OCI-LY3 (cell line): ENCODE data around the gene LRRC1.

Experiments
- H2AFZ ChIP-seq: fragments of 200-600, 300-600 bp; shearing (Covaris generic); 2 replicates; pipeline ENCODE4 v1.6.0; 2014; ENCODE audit warnings: antibody characterized with exemption, low read depth, low read length
- H3K27ac ChIP-seq: fragments of 200-600, 300-600 bp; sonication (generic); 2 replicates; pipeline ENCODE4 v1.5.1; 2014; ENCODE audit warnings: mild to moderate bottlenecking, low read length, moderate library complexity, mixed read lengths
- H3K27me3 ChIP-seq: fragments of 200-600, 300-600 bp; sonication (generic); 2 replicates; pipeline ENCODE4 v1.6.1; 2014; ENCODE audit warnings: low read depth, low read length, mixed read lengths
- H3K36me3 ChIP-seq: fragments of 200-600, 300-600 bp; sonication (generic); replicated peaks from 2 replicates; pipeline ENCODE3; 2014; ENCODE audit warnings: low read depth, low read length, mixed read lengths
- H3K4me1 ChIP-seq: fragments of 300-600, 200-600 bp; sonication (generic); 2 replicates; pipeline ENCODE4 v1.6.1; 2014; ENCODE audit warnings: low read length, mixed read lengths
- H3K4me2 ChIP-seq: fragments of 200-600, 300-600 bp; sonication (generic); 2 replicates; pipeline ENCODE4 v1.6.1; 2014; ENCODE audit warnings: low read length, mixed read lengths
- H3K4me3 ChIP-seq: fragments of 300-600, 200-600 bp; sonication (generic); 2 replicates; pipeline ENCODE4 v1.5.1; 2014; ENCODE audit warnings: antibody characterized with exemption, mild to moderate bottlenecking, low read length, moderate library complexity
- H3K79me2 ChIP-seq: fragments of 300-600, 200-600 bp; shearing (Covaris generic); 2 replicates; pipeline ENCODE4 v1.6.1; 2014; ENCODE audit warnings: mild to moderate bottlenecking, low read length, mixed read lengths
- H3K9ac ChIP-seq: fragments of 300-600, 200-600 bp; shearing (Covaris generic); 2 replicates; pipeline ENCODE4 v1.6.0; 2014; ENCODE audit warnings: mild to moderate bottlenecking, low read length, moderate library complexity
- H3K9me3 ChIP-seq: fragments of 200-600, 300-600 bp; shearing (Covaris generic); 2 replicates; pipeline ENCODE4 v1.6.1; 2014; ENCODE audit warnings: low read length, mixed read lengths; ENCODE audit not compliant: insufficient read depth
- H4K20me1 ChIP-seq: fragments of 200-600, 300-600 bp; sonication (generic); 2 replicates; pipeline ENCODE4 v1.6.1; 2016; ENCODE audit warnings: low read length, mixed read lengths; ENCODE audit not compliant: insufficient read depth
- CTCF ChIP-seq: fragments of 200-600, 300-600 bp; sonication (generic); IDR thresholded peaks from 2 replicates; pipeline ENCODE4 v1.5.1; 2014; ENCODE audit warnings: antibody characterized with exemption, low read length, low read depth
- EZH2phosphoT487 ChIP-seq: fragments of 200-600 bp; shearing (Covaris generic); IDR thresholded peaks from 2 replicates; pipeline ENCODE4 v1.6.1; 2018; ENCODE audit warnings: antibody characterized with exemption, mixed run types, low read depth

Gene LRRC1

DNA sequence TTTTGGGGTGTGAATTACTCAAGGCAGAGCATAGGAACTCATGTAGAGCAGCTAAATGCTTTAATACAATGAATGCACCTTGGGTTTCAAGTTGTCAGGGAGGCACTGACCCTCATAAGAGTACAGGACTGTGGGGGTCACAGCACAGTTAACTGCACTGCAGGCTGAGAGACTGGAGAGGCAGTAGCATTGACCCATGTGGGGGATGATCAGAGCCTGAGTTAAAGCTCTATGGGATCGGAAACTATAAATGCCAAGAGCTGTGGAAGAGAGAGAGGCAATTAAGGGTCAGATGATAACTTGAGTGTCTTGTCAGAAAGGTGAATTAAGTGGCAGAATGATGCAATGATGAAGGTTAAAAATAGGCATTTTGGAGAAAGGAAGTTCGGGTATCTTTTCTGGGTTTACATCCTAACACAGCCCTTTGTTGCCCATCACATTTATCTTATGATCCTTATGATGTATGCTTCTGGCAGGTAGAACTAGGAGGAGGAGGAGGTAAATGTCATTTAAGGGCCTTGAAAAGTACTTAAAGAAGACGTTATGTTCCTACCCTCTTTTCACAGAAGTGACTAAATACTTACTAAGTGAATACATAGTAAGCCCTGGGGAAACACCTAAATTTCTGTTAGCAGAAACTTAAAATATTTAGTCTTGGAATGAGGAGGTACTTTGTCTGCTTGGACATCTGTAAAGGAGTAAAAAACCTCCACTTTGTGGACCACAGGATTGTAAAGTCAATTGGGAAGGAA lies 24.2 kb downstream of the LRRC1 start:
- no peak overlapping the region for H3K4me3 ChIP-seq
- no peak overlapping the region for H2AFZ ChIP-seq
- H3K4me2 ChIP-seq, result no peak overlapping the region

GRCh38 chr6:53822401-53823125 lies 27.8 kb downstream of the LRRC1 start:
- Histone ChIP-seq H3K27ac (no peak overlapping the region), H4K20me1 (no peaks in the 10 kb centered on the region), H3K4me1 (peaks cover 19% of the 10 kb centered on the region), H3K4me3 (no peak overlapping the region), H3K9ac (no peak overlapping the region), H2AFZ (no peak overlapping the region), H3K27me3 (no peaks in the 10 kb centered on the region), H3K4me2 (no peak overlapping the region), H3K79me2 (no peaks in the 10 kb centered on the region), H3K36me3 (no peaks in the 10 kb centered on the region), H3K9me3 (no peaks in the 10 kb centered on the region)
- TF ChIP-seq EZH2phosphoT487, result no peak
- TF ChIP-seq CTCF, result no peak

More for the DNA sequence above, 24.2 kb downstream of the LRRC1 start:
- no peaks in the 10 kb centered on the region for H4K20me1 ChIP-seq
- no peaks in the 10 kb centered on the region for H3K36me3 ChIP-seq
- H3K79me2 ChIP-seq, result no peaks in the 10 kb centered on the region
- H3K9ac ChIP-seq, result no peak overlapping the region
- no peak for TF ChIP-seq CTCF
- no peak for TF ChIP-seq EZH2phosphoT487
- no peaks in the 10 kb centered on the region for H3K9me3 ChIP-seq
- H3K27me3 ChIP-seq, result no peaks in the 10 kb centered on the region
- peaks cover 11% of the 10 kb centered on the region for H3K4me1 ChIP-seq
- no peak overlapping the region for H3K27ac ChIP-seq

DNA sequence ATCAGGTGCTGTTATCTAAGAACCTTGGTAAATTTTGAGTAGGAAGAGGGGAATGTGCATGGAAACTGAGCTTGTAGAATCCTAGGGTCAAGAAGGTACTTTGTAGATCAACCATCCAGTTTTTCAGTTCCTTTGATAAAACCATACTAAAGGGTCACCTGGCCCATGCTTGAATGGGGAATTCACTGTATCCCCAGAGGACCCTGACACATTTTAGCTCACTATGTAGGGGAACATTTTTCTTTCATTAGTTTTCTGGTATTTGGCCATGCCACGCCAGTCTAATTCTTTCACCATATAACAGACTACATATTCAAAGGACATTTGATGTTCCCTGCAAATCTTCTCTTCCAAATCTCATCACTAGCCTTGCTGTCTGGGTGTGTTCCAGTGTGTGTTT lies 29.9 kb downstream of the LRRC1 start:
- Histone ChIP-seq H3K9ac (no peak overlapping the region), H2AFZ (no peak overlapping the region), H3K9me3 (no peaks in the 10 kb centered on the region), H3K4me2 (peak overlapping the region; percentile 23), H3K36me3 (no peaks in the 10 kb centered on the region), H3K79me2 (no peaks in the 10 kb centered on the region), H3K4me3 (no peak overlapping the region), H3K4me1 (peaks cover 13% of the 10 kb centered on the region), H3K27ac (no peak overlapping the region), H3K27me3 (no peaks in the 10 kb centered on the region), H4K20me1 (no peaks in the 10 kb centered on the region)
- TF ChIP-seq CTCF, result no peak

DNA sequence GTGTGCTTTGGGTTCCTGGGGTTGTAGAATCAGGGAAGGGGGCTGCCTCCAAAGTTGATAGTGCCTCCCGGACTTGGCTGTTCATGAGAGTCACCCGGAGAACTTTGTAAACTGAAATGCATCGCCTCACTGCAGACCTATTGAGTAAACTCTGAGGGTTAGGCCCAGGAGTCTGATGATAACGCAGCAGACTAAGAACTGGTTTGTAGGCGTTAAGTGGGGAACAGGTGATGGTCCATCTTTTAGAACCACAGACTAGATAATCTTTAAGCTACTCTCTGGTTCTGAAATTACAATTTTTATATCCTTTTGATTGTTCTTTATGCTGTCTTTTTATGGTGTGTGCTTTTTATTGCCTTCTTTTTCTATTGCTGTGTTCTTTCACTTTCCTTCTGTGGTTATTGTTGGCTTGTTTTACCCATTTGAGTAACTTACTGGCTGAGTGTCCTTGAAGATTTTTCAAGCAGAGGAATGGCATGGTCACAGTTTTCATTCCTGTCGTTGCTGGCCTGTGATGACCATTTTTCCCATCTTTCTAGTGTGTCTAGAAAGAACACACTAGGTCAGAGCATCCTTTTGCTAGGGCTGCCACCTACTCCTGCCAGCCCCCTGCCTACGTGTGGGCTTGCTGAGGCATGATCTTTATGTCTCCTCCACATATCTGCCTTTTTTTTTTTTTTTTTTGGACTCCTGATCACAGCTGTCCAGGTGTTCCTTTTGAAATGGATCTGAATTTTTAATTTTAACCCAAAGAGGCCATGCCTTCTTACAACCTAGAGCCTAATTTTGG lies 30.9 kb downstream of the LRRC1 start:
- Histone ChIP-seq H3K4me3 (no peak overlapping the region), H2AFZ (no peak overlapping the region), H3K79me2 (no peaks in the 10 kb centered on the region), H4K20me1 (no peaks in the 10 kb centered on the region), H3K4me2 (peak overlapping the region; percentile 23; the same call in 1 of the 2 replicates), H3K4me1 (peaks cover 13% of the 10 kb centered on the region), H3K27ac (no peak overlapping the region), H3K36me3 (no peaks in the 10 kb centered on the region), H3K27me3 (no peaks in the 10 kb centered on the region), H3K9me3 (no peaks in the 10 kb centered on the region), H3K9ac (no peak overlapping the region)
- TF ChIP-seq CTCF, result no peak
- TF ChIP-seq EZH2phosphoT487, result no peak
